Skeletal muscle cell (primary cell): Measurements from ENCODE around the gene ABCA3.

Experiments used
- DNase-seq: peaks from one replicate; pipeline ENCODE4 v3.0.0-alpha.2; 2010; ENCODE audit warnings: low read depth
- H3K4me3 ChIP-seq: 2 replicates; pipeline ENCODE4 v1.5.1; 2011; ENCODE audit warnings: low read depth, mild to moderate bottlenecking, control low read depth, low read length, moderate library complexity

The ABCA3 gene

DNA sequence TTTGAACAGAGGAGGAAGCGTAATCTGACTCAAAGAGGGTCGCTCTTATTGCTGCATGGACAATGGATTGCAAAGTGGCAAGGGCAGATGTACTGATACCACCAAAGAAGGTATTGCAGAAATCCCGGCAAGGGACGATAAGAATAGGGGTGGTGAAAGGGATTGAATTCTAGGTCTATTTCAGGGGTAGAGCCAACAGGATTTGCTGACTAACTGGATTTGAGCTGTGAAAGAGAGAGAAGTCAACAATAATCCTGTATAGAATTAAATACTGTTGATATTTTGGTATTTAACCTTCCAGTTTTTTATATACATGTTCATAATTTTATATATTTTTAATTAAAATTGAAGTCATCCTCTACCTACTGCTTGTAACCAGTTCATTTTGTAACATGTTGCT lies 19.4 kb upstream of the ABCA3 start:
- DNase-seq, result no peak
- H3K4me3 ChIP-seq, result no peak overlapping the region

- no peak for DNase-seq
- no peak overlapping the region for H3K4me3 ChIP-seq
Observed at GRCh38 chr16:2358811-2359210, 18.3 kb upstream of the ABCA3 start.

DNA sequence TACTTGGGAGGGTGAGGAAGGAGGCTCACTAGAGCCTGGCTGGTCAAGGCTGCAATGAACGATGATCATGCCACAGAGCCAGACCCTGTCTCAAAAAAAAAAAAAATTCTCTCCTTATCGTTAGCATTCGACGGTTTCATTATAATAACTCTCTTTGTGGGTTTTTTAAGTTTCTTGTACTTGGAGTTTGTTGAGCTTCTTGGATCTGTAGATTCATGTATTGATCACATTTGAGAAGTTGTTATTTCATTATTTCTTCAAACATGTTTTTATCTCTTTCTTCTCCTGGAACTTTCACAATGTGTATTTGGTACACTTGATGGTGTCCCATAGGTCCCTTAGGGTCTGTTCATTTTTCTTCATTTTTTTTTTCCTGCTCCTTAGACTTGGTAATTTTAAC lies 16.8 kb upstream of the ABCA3 start:
- H3K4me3 ChIP-seq, result no peak overlapping the region
- no peak for DNase-seq

DNA sequence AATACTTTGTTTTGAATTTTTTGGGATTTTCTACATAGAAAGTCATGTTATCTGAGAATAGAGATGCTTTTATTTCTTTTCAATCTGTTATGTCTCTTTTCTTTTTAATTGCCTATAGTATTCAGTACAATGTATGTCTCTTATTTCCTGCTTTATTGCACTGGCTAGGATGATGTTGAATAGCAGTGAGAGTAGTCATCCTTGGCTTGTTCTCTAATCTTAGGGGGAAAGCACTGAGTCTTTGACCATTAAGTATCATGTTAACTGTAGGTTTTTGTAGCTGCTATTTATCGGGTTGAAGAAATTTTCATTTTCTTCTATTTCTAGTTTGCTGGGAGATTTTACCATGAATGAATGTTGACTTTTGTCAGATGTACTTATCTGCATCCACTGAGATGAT lies 10.0 kb upstream of the ABCA3 start:
- no peak for DNase-seq

DNA sequence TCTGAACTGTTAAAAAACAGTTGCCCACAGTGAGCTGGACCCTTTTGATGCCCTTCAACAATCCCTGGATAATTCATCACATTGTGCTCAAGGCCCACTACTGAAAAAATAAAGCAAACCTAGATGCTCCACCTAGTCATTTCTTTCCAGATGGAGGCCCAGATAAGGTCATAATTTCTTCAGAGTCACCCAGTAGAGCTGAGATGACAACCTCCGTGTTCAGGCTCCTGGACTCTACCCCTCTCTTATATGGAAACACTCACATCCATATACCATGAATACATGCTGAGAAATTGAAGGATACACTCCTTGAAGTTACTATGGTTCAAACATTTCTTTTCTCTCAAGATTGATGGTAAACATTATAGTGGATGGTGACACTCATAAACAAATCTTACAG lies 2.7 kb upstream of the ABCA3 start:
- no peak overlapping the region for H3K4me3 ChIP-seq
- DNase-seq, result no peak

More for the DNA sequence above, 10.0 kb upstream of the ABCA3 start:
- H3K4me3 ChIP-seq, result no peak overlapping the region

- DNase-seq, result no peak
- no peak overlapping the region for H3K4me3 ChIP-seq
Observed at GRCh38 chr16:2341456-2342447, 1.2 kb upstream of the ABCA3 start.

- no peak for DNase-seq
- peak overlapping the region; percentile 53 for H3K4me3 ChIP-seq
Observed at GRCh38 chr16:2339521-2340484, 725 bp downstream of the ABCA3 start.

- H3K4me3 ChIP-seq, result no peak overlapping the region
- DNase-seq, result no peak
Observed at GRCh38 chr16:2337431-2338296, 2.9 kb downstream of the ABCA3 start.

DNA sequence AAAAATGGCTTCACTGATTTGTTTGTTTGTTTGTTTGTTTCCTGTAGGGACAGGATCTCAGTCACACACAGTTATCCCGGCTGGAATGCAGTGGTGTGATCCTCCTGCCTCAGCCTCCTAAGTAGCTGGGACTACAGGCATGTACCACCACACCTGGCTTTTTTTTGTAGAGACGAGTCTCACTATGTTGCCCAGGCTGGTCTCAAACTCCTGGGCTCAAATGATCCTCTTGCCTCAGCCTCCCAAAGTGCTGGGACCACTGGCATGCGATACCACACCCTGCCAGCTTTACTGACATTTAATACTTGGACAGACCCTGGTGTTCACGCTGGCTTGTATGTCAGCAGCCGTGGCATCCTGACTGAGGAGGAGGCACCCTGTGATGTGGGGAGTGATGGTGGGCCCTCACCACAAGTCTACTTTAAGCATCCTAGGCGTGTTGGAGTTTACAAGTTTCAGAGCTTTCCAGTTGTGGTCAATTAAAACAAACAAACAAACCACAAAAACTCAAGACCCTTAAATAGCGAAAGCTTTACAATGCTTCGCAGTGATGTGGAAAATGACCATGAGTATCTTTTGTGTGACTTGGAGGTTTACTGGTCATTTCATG lies 5.1 kb downstream of the ABCA3 start:
- H3K4me3 ChIP-seq, result no peak overlapping the region
- DNase-seq, result no peak

DNA sequence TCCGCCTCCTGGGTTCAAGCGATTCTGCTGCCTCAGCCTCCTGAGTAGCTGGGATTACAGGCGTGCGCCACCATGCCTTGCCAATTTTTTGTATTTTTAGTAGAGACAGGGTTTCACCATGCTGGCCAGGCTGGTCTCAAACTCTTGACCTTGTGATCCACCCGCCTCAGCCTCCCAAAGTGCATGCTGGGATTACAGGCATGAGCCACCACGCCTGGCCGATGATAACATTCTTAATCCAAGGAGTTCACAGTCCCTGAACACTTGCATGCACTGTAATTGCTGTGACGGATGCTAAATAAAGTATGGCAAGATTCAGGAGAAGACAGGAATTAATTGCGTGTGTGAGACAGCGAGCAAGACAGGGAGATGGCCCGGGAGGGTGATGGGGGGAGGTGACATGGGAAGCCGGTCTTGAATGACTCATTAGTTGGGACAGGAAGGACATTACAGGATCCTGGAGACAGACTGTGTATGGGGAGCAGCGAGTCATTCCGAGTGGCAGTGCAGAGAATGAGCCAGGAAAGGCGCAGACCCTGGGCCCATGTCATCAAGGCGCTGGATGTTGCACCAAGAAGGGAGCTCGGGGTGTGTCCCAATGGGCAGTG lies 6.7 kb downstream of the ABCA3 start:
- no peak for DNase-seq
- no peak overlapping the region for H3K4me3 ChIP-seq

GRCh38 chr16:2333231-2333630 lies 7.3 kb downstream of the ABCA3 start:
- DNase-seq, result no peak

GRCh38 chr16:2331931-2332267 lies 8.6 kb downstream of the ABCA3 start:
- DNase-seq, result no peak
- H3K4me3 ChIP-seq, result no peak overlapping the region

More at GRCh38 chr16:2333231-2333630, 7.3 kb downstream of the ABCA3 start:
- H3K4me3 ChIP-seq, result no peak overlapping the region

DNA sequence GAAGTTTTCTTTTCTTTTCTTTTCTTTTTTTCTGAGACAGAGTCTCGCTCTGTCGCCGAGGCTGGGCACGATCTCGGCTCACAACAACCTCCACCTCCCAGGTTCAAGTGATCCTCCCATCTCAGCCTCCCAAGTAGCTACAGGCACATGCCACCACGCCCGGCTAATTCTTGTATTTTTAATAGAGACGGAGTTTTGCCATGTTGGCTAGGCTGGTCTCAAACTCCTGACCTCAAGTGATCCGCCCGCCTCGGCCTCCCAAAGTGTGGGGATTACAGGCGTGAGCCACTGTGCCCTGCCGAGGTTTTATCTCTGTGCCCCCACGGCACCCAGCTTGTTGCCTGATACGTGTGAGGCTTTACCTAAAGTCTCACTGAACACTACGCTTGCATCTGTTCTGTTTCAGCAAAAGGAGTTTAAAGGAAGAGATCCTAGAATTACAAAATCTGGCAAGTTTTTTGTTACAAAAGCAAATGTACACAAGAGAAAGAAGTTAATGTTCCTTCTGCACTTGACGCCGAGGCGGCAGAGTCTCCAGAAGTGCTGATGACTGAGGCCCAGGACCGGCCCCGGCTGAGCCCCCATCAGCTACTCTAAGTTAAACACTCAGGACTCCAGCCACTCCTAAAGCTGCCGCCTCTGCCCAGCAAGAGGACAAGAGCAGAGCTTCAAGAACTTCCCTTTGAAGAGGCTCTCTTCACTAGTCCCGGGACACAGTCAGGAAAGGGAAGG lies 9.2 kb downstream of the ABCA3 start:
- no peak for DNase-seq
- H3K4me3 ChIP-seq, result no peak overlapping the region

- DNase-seq, result no peak
Observed at GRCh38 chr16:2329532-2329931, 11.0 kb downstream of the ABCA3 start.

GRCh38 chr16:2328428-2328827 lies 12.1 kb downstream of the ABCA3 start:
- no peak for DNase-seq
- no peak overlapping the region for H3K4me3 ChIP-seq

More at GRCh38 chr16:2329532-2329931, 11.0 kb downstream of the ABCA3 start:
- no peak overlapping the region for H3K4me3 ChIP-seq

GRCh38 chr16:2326191-2326590 lies 14.3 kb downstream of the ABCA3 start:
- H3K4me3 ChIP-seq, result no peak overlapping the region
- no peak for DNase-seq

GRCh38 chr16:2325791-2326190 lies 14.7 kb downstream of the ABCA3 start:
- DNase-seq, result no peak
- H3K4me3 ChIP-seq, result no peak overlapping the region

DNA sequence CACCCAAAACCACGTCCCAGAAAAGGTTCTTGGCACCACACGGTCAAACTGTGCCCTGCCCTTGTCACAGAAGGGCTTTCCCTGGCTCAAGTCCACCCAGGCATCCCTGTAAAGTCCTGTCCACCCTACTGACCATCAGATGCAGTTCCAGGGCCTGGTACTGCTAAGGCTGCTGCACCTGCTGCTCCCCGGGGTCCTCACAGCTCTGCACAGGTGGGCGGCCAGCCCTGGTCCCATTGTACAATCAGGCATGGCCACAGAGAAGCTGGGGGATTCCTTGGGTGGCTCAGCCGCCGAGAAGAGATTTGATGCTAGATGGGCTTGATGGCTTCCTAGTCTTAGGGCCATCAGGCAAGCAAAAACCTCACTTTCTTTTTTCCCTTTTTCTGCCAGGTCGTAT lies 15.3 kb downstream of the ABCA3 start:
- no peak for DNase-seq
- H3K4me3 ChIP-seq, result no peak overlapping the region
